HG03135 (cell line): Measurements from ENCODE around the gene ZFP30.

ENCODE experiments used
- ATAC-seq: cut with Tn5 transposase; IDR thresholded peaks from one replicate; pipeline ENCODE4 v1.9.1; 2021; ENCODE audit warnings: mild to moderate bottlenecking, moderate library complexity; ENCODE audit not compliant: unreplicated experiment

The ZFP30 gene

GRCh38 chr19:37564624-37565369 lies 90.5 kb downstream of the ZFP30 start:
- ATAC-seq = no peak
